GM21423 (cell line): ENCODE measurements around the gene FBXL15.

Source experiments
- ATAC-seq: cut with Tn5 transposase; IDR thresholded peaks from one replicate; pipeline ENCODE4 v1.9.1; 2021; ENCODE audit warnings: mild to moderate bottlenecking, moderate library complexity; ENCODE audit not compliant: unreplicated experiment

Gene FBXL15

GRCh38 chr10:102420714-102421506 lies at the start of gene FBXL15:
Gene FBXL15, plus strand, starts transcription at chr10:102420836. Its CDS starts 294 bp downstream, at chr10:102421130.
- peak; percentile 64 for ATAC-seq

DNA sequence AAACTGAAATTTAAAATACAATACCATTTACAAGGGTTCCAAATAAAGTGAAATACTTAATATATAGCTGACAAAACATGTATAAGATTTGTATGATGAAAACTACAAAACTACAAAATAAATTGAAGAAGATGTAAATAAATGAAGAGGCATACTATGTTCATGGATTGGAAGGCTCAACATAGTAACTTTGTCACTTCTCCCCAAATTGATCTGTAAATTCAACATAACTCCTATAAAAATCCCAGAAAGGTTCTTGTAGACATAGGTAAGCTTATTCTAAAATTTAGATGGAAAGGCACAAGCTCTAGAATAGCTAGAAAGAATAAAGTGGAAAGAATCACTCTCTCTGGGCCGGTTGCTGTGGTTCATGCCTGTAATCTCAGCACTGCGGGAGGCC lies 49.3 kb upstream of the FBXL15 start:
- ATAC-seq, result no peak

GRCh38 chr10:102375250-102375649 lies 45.4 kb upstream of the FBXL15 start:
- no peak for ATAC-seq

DNA sequence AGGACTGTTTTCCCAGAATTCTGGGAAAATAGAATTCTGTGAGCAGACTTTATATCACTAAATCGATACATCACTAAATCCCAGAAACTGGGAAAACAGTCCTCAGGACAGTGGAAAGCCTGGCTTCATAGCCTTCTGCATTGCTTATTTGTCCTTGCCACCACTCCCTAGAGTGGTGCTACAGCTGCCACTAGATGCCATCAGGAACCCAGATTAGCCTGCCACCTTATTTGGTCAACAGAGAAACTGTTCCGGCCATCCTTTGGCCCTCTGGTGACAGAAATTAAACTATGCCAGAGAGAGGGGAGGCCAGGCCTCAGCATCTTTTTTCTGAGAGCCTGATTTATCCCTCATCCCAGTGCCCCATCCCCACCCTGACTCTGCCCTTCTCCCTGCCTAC lies 44.8 kb upstream of the FBXL15 start:
- no peak for ATAC-seq

DNA sequence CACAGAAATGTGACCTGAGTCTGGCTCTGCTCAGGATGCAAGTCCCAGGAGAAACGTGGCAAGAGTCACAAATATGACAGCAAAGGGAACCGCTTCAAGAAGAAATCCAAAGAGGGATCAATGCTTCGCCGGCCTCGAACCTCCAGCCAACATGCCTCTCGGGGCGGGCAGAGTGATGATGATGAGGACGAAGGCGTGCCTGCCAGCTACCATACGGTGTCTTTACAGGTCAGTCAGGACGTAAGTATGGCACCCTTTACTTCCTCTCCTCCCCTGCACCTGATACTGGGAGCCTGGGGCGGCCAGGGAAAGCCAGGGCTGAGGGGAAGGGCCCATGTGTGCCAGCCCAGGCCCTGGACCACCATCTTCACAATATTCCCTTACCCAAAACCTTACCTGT lies 43.7 kb upstream of the FBXL15 start:
- no peak for ATAC-seq

DNA sequence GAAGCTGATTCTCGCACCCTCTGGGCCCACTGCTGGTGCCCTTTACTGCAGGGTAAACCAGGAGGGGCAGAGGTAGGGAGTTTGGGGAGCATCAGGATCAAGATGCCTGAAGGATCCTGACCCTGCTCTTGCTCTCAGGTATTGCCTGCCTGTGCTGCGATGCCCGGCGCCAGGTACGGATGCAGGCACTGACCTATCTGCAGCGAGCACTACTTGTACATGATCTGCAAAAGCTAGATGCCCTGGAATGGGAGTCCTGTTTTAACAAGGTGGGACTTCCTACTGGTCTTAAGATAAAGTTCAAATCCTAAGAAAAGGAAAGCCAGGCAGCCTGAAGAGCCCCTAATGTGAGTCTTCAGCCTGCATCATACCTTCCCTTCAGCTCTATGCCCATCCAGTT lies 41.3 kb upstream of the FBXL15 start:
- no peak for ATAC-seq

- ATAC-seq, result no peak
These were observed 38.7 kb upstream of the FBXL15 start for GRCh38 chr10:102381983-102382382.

- ATAC-seq, result no peak
These were observed 37.8 kb upstream of the FBXL15 start for GRCh38 chr10:102382871-102383270.

GRCh38 chr10:102384053-102384452 lies 36.6 kb upstream of the FBXL15 start:
- no peak for ATAC-seq

GRCh38 chr10:102384606-102385429 lies 35.8 kb upstream of the FBXL15 start:
- no peak for ATAC-seq

DNA sequence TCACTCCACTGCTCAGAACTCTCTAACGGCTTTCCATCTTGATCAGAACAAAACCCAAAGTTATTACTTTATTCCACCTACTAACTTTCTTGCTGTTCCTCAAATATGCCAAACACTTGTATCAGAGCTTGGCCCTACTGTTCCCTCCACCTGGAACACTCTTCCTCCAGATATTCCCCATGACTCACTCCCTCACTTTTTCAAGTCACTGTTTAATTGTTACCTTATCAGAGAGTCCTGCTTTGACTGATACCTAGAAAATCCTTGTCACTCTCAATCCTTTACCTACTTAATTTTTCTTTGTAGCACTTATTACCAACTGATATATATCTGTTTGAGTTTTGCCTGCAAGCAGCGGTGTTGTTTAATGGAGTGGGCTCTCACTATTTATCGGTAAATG lies 30.7 kb upstream of the FBXL15 start:
- ATAC-seq, result no peak

DNA sequence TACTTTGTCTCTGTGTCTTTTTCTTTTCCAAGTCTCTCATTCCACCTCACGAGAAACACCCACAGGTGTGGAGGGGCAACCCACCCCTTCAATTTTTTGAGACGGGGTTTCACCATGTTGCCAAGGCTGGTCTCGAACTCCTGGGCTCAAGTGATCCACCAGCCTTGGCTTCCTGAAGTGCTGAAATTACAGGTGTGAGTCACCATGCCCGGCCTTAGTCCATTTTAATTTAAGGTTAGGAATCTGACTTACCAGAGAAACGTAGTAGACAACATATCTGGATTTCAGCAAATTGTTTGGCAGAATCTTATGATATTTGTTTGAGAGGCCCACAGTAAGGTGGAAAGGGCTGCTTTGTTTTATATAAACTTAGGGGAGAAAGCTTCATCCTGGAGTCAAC lies 28.3 kb upstream of the FBXL15 start:
- no peak for ATAC-seq

GRCh38 chr10:102393411-102394078 lies 27.1 kb upstream of the FBXL15 start:
- ATAC-seq, result no peak

GRCh38 chr10:102394079-102394800 lies 26.4 kb upstream of the FBXL15 start:
- peak; percentile 79 for ATAC-seq

DNA sequence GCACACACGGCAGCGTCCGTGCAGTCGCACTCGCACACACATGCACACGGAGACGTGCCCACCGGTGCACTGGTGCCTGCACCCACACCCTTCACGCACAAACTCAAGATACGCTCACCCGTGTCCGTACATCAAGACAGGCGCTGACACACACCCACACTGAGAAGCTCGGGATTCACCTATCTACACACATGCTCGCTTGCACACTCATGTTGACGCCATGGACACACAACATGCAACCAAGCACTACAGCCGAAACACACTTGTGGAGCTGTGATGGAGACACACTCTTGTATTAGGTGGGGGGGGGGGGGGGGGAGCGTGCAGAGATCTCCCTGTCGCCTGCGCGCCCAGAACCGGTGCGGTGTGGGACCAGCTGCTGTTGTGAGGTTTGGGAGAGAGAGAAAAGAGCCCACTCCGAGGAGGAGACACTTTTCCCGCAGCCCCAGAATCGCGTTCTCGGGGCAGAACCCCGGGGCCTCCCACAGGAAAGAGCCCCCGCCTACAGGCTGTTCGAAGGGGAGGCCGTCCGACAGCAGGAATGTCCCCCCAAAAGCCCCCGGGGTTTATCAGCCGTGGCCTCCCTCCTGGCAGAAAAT lies 25.7 kb upstream of the FBXL15 start:
- ATAC-seq, result no peak

DNA sequence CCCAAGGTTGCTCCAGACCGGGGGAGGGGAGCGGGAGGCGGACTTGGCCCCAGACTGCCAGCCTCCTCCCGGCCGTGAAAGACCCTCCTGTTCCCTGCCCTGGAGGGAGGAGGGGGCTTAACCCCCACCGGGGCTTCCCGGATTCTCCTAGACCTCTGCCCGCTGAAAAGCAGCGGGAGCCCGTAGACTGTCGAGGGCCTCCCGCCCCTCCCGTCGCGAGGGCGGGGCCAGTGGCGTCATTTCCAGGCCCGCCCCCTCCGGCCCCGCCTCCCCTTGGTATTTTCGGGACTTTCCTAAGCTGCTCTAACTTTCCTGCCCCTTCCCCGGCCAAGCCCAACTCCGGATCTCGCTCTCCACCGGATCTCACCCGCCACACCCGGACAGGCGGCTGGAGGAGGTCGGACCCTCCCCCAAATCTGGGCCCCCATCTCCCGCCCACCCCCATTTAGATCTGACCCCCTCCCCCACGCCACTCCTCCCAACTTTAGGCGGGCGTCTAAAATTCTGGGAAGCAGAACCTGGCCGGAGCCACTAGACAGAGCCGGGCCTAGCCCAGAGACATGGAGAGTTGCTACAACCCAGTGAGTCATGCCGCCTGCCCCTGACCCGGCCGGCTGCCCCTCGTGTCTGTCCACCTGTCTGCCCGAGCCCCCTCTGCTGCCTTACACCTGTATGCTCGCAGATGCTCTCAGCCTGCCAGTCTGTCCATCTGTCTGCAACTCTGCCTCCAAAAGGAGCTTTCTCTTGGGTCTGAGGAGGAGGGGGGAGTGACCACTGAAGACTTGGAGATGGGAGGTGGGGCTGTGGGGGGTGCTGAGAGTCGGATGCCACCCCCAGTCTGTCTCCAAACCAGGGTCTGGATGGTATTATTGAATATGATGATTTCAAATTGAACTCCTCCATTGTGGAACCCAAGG lies 25.0 kb upstream of the FBXL15 start, which contains the start of gene NFKB2:
TSS of gene NFKB2 (plus strand) at position 306 of the 917 bp plus-strand sequence. CDS start at position 561, 255 bp downstream.
- ATAC-seq, result peak; percentile 30

- ATAC-seq, result no peak
These were observed 24.4 kb upstream of the FBXL15 start for GRCh38 chr10:102396317-102396650.

- no peak for ATAC-seq
These were observed 23.9 kb upstream of the FBXL15 start for GRCh38 chr10:102396730-102397151.
